CD14-positive monocyte (primary cell): Measurements from ENCODE around the gene MMD2. TPM values are rescaled to one million over a fixed set of nuclear protein-coding genes. Genes with fewer than 3 reads are reported as not detected.

Experiments
- DNase-seq, 3 donors: peaks; one replicate each; pipeline ENCODE4 v3.0.0-alpha.2; 2011 to 2022
- H2AFZ ChIP-seq: 2 replicates; pipeline ENCODE4 v1.6.0; 2012; ENCODE audit warnings: mild to moderate bottlenecking, low read depth, low read length, inconsistent platforms; ENCODE audit not compliant: insufficient read depth, poor library complexity, severe bottlenecking
- H3K27ac ChIP-seq, 2 donors: 1 replicate in 1 of 2; 2 replicates in 1 of 2; pipeline ENCODE4 v1.5.1; 2012 to 2013; ENCODE audit warnings: low read length in 2 of 2, control low read depth in 1 of 2, inconsistent platforms in 1 of 2, low read depth in 1 of 2, mild to moderate bottlenecking in 1 of 2
- H3K27me3 ChIP-seq, 2 donors: one replicate each; pipeline versions ENCODE4 v1.6.0 to v1.6.1; 2011 to 2013; ENCODE audit warnings: low read length in 2 of 2; ENCODE audit not compliant: control insufficient read depth in 2 of 2, insufficient read depth in 2 of 2
- H3K36me3 ChIP-seq, 2 donors: replicated peaks in 1 of 2; 1 replicate in 1 of 2; 2 replicates in 1 of 2; pipeline versions ENCODE4 v1.5.1 to v1.6.1; 2012 to 2013; ENCODE audit warnings: low read length in 2 of 2, control low read depth in 1 of 2, inconsistent platforms in 1 of 2, mild to moderate bottlenecking in 1 of 2; ENCODE audit not compliant: insufficient read depth in 2 of 2, control insufficient read depth in 1 of 2
- H3K4me1 ChIP-seq, 2 donors: 1 replicate in 1 of 2; 2 replicates in 1 of 2; pipeline versions ENCODE4 v1.5.1 to v1.6.1; 2012 to 2013; ENCODE audit warnings: low read length in 2 of 2, control low read depth in 1 of 2, inconsistent platforms in 1 of 2, mild to moderate bottlenecking in 1 of 2, moderate library complexity in 1 of 2; ENCODE audit not compliant: insufficient read depth in 2 of 2, control insufficient read depth in 1 of 2
- H3K4me2 ChIP-seq: replicated peaks from 2 replicates; pipeline ENCODE3; 2012; ENCODE audit warnings: low read length, moderate library complexity, mild to moderate bottlenecking; ENCODE audit not compliant: poor library complexity, severe bottlenecking; ENCODE audit errors: extremely low read depth
- H3K4me3 ChIP-seq, 3 experiments: fragments of 200-600 bp in 1 of 3; sonication (generic) in 1 of 3; replicated peaks in 1 of 3; 1 replicate in 2 of 3; 2 replicates in 1 of 3; pipeline ENCODE4 v1.5.1; 2011 to 2013; ENCODE audit warnings: low read length in 3 of 3, mild to moderate bottlenecking in 3 of 3, control low read depth in 2 of 3, low read depth in 2 of 3, inconsistent platforms in 1 of 3, moderate library complexity in 1 of 3
- H3K79me2 ChIP-seq: 2 replicates; pipeline ENCODE4 v1.6.0; 2012; ENCODE audit warnings: mild to moderate bottlenecking, control low read depth, inconsistent platforms, low read length, moderate library complexity; ENCODE audit not compliant: insufficient read depth
- H3K9ac ChIP-seq: 2 replicates; pipeline ENCODE4 v1.6.0; 2017; ENCODE audit warnings: low read length, mild to moderate bottlenecking; ENCODE audit not compliant: insufficient read depth, poor library complexity, severe bottlenecking
- H3K9me3 ChIP-seq, 2 donors: replicated peaks in 1 of 2; 1 replicate in 1 of 2; 2 replicates in 1 of 2; pipeline versions ENCODE4 v1.5.1 to v1.6.1; 2012 to 2013; ENCODE audit warnings: low read length in 2 of 2, control low read depth in 1 of 2; ENCODE audit not compliant: control insufficient read depth in 1 of 2, insufficient read depth in 1 of 2
- H4K20me1 ChIP-seq: 2 replicates; pipeline ENCODE4 v1.6.0; 2012; ENCODE audit warnings: mild to moderate bottlenecking, low read length, control low read depth, moderate library complexity; ENCODE audit not compliant: insufficient read depth
- H3K27ac Mint-ChIP-seq, 7 donors: one replicate each; pipeline ENCODE4 v1.8.0; 2020; ENCODE audit warnings: mild to moderate bottlenecking in 7 of 7, mixed read lengths in 7 of 7, moderate library complexity in 6 of 7, inconsistent platforms in 2 of 7
- H3K27me3 Mint-ChIP-seq, 3 donors: one replicate each; pipeline ENCODE4 v1.8.0; 2021 to 2022; ENCODE audit warnings: low read depth in 3 of 3, mild to moderate bottlenecking in 3 of 3, mixed read lengths in 3 of 3, moderate library complexity in 3 of 3, inconsistent platforms in 1 of 3
- H3K36me3 Mint-ChIP-seq, 2 donors: one replicate each; pipeline ENCODE4 v1.8.0; 2020; ENCODE audit warnings: mixed read lengths in 2 of 2, inconsistent platforms in 1 of 2, mild to moderate bottlenecking in 1 of 2
- H3K4me1 Mint-ChIP-seq: one replicate; pipeline ENCODE4 v1.8.0; 2020; ENCODE audit warnings: mild to moderate bottlenecking, mixed read lengths
- H3K4me3 Mint-ChIP-seq, 2 donors: one replicate each; pipeline ENCODE4 v1.8.0; 2020; ENCODE audit warnings: mild to moderate bottlenecking in 2 of 2, mixed read lengths in 2 of 2, moderate library complexity in 1 of 2
- H3K9me3 Mint-ChIP-seq, 7 donors: one replicate each; pipeline ENCODE4 v1.8.0; 2020 to 2022; ENCODE audit warnings: mixed read lengths in 7 of 7, mild to moderate bottlenecking in 6 of 7, moderate library complexity in 6 of 7, inconsistent platforms in 2 of 7
- WGBS: methylation state at CpG from one replicate; pipeline ENCODE4 v1.1.5; 2013; ENCODE audit warnings: missing lambda C conversion rate; ENCODE audit not compliant: insufficient coverage; 5-methylcytosine and 5-hydroxymethylcytosine counted together
- intact Hi-C, 2 donors: fragments of 100-400 bp; cut with micrococcal nuclease; formaldehyde crosslinking; loops; one replicate each; pipeline versions ENCODE4 v1.15.0 to v1.15.1; 2023
- polyA plus RNA-seq, 3 donors: library from polyadenylated mRNA; depleted of rRNA in 1 of 3; unstranded in 2 of 3; stranded (reverse) in 1 of 3; fragments of 300-500 nt in 2 of 3; fragments of >200 nt in 1 of 3; fragmentation: Illumina TruSeq in 2 of 3; gene quantifications; 1 replicate in 2 of 3; 2 replicates in 1 of 3; pipeline ENCODE4 v1.2.3, GENCODE V29; 2012 to 2021
- TF ChIP-seq, protein P1 (sequence below): fragments of 200-600 bp; IDR thresholded peaks from one replicate; pipeline ENCODE4 v1.8.0; 2022; ENCODE audit warnings: antibody characterized with exemption, mild to moderate bottlenecking

The MMD2 gene
- polyA plus RNA-seq, 3 donors, result not detected

DNA sequence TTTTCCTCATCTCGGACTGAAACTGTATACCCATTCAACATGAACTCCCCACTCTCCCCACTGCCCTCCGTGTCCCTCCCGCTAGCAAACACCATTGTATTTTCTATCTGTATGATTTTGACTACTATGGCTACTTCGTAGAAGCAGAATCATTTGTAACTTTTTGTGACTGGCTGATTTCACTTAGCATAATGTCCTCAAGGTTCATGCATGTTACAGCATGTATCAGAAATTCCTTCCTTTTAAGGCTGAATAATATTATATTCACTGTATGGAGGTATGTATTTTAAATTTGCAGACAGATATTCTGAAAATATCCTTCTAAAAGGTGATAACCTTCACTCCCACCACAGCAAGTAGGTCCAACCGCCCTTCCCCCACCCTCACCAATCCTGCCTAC, 42.9 kb upstream of the MMD2 start:
- Mint-ChIP-seq H3K9me3 (peaks cover 0 to 4% (median 0%) of the 10 kb centered on the region in 7 donors), H3K36me3 (peaks cover 44 to 61% of the 10 kb centered on the region in 2 donors), H3K27ac (no peak overlapping the region), H3K4me1 (no peaks in the 10 kb centered on the region), H3K27me3 (peaks cover 0 to 2% (median 2%) of the 10 kb centered on the region in 3 donors), H3K4me3 (no peak overlapping the region)
- Histone ChIP-seq H3K4me3 (no peak overlapping the region), H3K9ac (no peak overlapping the region), H3K27me3 (no peaks in the 10 kb centered on the region), H3K4me2 (no peak overlapping the region), H3K27ac (no peak overlapping the region), H2AFZ (no peak overlapping the region), H4K20me1 (no peaks in the 10 kb centered on the region), H3K36me3 (peaks cover 18 to 46% of the 10 kb centered on the region in 2 donors), H3K79me2 (no peaks in the 10 kb centered on the region), H3K9me3 (no peaks in the 10 kb centered on the region), H3K4me1 (no peaks in the 10 kb centered on the region)
- DNase-seq, result no peak
- no CpG with 5 or more reads among the region's 5 CpGs for WGBS
- intact Hi-C loops, result no loop called here
- TF ChIP-seq, protein P1, sequence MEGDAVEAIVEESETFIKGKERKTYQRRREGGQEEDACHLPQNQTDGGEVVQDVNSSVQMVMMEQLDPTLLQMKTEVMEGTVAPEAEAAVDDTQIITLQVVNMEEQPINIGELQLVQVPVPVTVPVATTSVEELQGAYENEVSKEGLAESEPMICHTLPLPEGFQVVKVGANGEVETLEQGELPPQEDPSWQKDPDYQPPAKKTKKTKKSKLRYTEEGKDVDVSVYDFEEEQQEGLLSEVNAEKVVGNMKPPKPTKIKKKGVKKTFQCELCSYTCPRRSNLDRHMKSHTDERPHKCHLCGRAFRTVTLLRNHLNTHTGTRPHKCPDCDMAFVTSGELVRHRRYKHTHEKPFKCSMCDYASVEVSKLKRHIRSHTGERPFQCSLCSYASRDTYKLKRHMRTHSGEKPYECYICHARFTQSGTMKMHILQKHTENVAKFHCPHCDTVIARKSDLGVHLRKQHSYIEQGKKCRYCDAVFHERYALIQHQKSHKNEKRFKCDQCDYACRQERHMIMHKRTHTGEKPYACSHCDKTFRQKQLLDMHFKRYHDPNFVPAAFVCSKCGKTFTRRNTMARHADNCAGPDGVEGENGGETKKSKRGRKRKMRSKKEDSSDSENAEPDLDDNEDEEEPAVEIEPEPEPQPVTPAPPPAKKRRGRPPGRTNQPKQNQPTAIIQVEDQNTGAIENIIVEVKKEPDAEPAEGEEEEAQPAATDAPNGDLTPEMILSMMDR, result no peak

DNA sequence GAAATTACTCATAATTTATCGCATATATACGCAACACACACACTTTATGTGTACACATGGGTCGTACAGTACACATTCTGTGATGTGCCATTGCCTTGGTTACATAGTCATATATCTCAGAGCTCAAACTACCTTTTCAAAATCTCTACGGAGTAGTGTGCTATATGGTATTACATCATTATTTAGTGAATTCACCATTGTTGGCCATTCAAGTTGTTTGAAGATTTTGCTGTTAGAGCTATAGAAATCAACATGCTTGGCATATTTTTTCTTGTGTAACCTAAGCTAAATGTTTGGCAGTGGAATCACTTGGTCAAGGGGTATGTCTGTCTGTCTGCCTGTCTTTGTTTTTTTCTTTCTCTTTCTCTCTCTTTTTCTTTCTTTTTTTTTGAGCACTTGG, 42.0 kb upstream of the MMD2 start:
- H2AFZ ChIP-seq, result no peak overlapping the region
- H3K27ac Mint-ChIP-seq, result peak overlapping the region in 4 of 7 donors; percentile 19 to 71 (median 45)
- no peak overlapping the region for H3K27ac ChIP-seq
- no peak overlapping the region for H3K9ac ChIP-seq
- H3K79me2 ChIP-seq, result no peaks in the 10 kb centered on the region
- no CpG with 5 or more reads among the region's 4 CpGs for WGBS
- H3K36me3 ChIP-seq, result peaks cover 26 to 55% of the 10 kb centered on the region in 2 donors
- H3K4me1 ChIP-seq, result no peaks in the 10 kb centered on the region
- TF ChIP-seq, protein P1, result no peak
- H3K36me3 Mint-ChIP-seq, result peaks cover 49 to 67% of the 10 kb centered on the region in 2 donors
- H3K4me2 ChIP-seq, result no peak overlapping the region
- H3K9me3 Mint-ChIP-seq, result peaks cover 0 to 4% (median 0%) of the 10 kb centered on the region in 7 donors
- H4K20me1 ChIP-seq, result no peaks in the 10 kb centered on the region
- no peaks in the 10 kb centered on the region for H3K4me1 Mint-ChIP-seq
- no peak overlapping the region for H3K4me3 Mint-ChIP-seq
- intact Hi-C loops, result no loop called here
- no peak for DNase-seq
- no peaks in the 10 kb centered on the region for H3K9me3 ChIP-seq
- no peaks in the 10 kb centered on the region for H3K27me3 ChIP-seq
- no peak overlapping the region for H3K4me3 ChIP-seq
- peaks cover 0 to 2% (median 0%) of the 10 kb centered on the region in 3 donors for H3K27me3 Mint-ChIP-seq
